HG03439 (cell line): Measurements from ENCODE around the gene MYMK.

Experiments
- ATAC-seq: cut with Tn5 transposase; IDR thresholded peaks from one replicate; pipeline ENCODE4 v1.9.1; 2021; ENCODE audit warnings: mild to moderate bottlenecking, moderate library complexity; ENCODE audit not compliant: unreplicated experiment

Gene MYMK

DNA sequence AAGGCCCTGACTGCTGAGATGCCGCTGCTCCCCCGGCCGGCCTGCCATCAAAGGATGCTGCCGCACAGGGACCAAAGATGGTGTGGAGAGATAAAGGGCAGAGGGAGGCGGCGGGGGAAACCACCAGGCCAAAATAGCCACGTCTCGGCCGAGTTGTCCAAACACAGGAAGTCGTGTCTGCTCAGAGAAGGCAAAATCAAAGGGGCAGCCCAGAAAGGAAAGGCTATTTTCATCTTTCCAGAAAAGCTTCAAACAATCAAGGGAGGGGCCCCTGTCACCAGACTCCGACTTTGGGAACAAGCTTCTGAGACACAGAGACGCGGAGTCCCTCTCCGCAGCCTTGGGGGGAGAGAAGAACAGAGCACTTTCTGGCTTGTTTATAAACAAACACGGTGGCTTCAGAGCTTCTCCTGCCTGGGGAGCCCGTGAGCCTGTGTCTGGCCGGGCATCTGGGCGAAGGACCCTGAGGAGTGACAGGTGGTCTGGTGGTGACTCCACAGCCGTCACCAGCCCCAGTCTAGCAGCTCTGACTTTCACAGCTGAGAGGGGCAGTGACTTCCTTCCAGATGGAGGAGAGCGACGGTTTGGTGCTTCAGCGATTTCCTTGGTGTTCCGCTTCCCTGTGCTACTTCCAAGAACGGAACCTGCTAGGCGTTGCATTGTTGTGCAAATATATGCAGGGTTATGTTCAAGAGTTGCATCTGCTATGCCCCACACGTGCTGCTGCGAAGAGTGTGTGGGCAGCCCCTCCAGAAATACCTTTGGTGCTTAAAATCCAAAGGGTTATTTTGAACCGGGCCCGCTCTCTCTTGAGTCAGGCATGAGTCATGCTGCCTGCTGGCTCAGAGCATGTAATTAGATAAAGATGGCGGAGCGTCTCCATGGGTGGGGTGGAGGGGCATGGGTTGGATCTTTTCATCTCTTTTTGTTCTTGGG lies 33.7 kb upstream of the MYMK start:
- no peak for ATAC-seq

DNA sequence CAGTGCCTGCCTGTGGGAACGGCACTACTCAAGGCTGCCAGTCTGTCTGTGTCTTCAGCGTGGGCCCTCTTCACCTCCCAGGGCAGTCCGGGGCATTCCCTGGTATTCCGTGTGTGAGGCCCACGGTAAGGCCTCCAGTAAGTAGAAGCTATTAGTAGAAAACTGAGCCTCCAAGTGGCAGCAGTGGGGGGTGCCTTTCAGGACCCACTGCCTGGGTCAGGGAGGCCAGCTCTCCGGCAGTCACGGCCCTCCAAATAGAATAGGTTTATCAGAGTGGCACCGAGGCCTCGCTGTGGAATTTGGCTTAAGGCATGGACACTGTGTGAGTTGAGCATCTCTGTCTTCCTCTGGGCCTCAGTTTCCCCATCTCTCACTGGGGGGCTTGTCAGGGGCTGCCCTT lies 32.8 kb upstream of the MYMK start:
- ATAC-seq = no peak

DNA sequence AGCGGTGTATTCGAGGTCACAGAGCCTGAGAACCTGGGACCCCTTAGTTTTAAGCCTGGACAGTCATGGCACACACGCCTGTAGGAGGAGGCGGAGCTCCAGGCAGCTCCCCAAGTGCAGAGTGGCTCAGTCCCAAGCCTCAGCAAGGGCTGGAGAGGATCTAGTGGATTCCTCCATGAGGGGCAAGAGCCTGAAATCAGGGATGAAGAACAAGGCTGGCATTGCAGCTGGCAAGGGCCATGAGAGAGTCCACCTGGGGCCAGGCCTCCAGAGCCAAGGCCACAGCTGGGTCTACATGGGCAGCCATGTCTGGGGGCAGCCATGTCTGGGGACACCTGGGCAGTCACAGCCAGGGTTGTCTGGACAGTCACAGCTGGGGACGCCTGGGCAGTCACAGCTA lies 31.6 kb upstream of the MYMK start:
- no peak for ATAC-seq

DNA sequence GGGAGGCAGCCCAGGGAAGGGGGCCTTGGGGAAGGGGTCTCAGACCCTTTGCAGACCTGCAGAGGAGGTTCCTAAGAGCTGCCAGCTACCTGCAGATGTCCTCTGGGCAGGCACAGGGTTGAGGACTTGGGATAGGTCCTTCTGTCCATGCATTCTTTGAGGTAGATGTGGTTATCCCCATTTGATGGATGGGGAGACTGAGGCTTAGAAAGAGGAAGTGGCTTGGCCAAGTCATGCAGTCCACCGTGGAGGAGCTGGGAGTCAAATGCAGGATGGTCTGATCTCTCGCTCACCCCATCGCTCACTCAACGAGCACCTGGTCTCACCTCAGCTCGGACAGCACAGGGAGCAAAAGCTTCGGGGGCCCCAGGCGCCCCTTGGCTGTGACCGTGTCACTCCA lies 30.0 kb upstream of the MYMK start:
- ATAC-seq = no peak

DNA sequence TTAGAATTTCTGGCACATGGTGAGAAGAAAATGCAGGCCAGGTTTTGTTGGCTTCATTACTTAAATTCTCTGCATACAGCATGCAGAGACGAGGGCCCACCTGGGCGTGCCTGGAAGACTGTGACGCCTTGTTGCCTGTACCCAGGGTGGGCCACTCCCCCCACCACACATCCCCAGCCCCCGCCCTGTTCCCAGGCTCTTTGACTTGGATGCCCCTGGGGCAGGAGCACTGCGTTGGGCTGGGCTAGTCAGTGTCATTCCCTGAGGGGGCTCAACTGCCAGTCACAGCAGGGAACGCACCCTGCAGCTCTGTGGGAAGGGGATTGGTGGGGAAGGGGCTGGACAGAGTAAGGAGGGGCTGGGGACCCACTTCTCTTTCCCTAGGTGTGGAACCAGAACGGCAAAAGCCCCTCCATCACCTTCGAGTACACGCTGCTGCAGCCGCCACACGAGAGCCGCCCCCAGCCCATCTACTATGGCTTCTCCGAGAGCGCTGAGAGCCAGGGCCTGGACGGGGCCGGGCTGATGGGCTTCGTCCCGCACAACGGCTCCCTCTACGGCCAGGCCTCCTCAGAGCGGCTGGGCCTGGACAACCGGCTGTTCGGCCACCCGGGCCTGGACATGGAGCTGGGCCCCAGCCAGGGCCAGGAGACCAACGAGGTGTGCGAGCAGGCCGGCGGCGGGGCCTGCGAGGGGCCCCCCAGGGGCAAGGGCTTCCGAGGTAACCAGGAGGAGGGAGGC lies 29.4 kb upstream of the MYMK start:
- no peak for ATAC-seq

DNA sequence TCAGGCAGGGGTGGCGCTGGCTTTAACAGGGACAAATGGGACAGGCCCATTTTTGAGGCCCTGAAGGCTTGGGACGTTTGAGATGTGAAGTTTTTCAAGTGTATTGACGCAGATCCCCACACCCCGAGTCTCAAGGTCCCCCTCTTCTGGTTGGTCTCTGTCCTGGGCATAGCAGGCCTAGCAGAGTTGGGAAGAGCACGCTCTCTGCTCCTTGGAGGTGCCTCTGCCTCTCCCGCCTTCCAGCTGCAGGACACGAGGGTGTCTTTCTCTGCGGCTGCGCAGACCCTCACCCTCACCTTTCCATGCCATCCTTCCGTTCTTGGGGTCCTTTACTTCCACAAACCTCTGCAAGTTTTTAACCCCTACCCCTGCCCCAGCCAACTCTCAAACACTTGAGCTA lies 28.4 kb upstream of the MYMK start:
- no peak for ATAC-seq

DNA sequence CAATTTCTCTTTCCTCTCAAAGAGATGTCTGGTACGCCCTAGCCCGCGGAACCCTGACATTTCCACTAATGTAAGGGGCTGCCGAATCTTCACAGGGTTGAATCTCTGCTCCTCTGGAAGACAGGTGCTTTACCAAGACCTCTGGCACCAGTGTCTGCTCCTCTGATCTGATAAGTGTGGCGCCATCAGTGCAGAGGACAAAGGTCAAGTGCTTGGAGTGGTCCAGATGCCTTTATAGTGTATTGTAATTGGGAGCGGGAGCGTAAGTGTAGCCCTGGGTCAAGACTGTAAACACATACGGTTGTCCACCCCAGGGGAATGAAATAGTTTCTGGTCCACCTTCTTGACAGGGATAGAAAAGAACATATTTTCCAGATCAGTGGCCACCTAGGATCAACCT lies 27.5 kb upstream of the MYMK start:
- ATAC-seq = no peak

DNA sequence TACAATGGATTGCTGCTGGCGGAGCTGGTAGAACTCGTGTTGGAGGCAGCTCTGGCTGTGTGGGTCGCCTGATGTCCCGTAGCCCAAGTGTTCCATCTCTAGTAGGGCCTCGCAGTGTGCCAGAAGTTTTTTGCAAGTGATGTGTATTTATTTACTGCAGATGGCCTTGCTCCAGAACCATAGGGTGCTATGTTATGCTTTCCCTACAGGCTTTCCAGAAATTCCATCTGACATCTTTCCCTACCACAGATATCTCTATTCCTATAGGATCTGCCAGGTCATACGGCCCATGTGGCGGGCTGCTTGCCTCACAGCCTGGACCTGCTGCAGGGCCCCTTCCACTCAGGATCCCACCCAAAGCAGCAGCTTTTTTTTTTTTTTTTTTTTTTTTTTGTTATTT lies 26.7 kb upstream of the MYMK start:
- ATAC-seq = no peak

DNA sequence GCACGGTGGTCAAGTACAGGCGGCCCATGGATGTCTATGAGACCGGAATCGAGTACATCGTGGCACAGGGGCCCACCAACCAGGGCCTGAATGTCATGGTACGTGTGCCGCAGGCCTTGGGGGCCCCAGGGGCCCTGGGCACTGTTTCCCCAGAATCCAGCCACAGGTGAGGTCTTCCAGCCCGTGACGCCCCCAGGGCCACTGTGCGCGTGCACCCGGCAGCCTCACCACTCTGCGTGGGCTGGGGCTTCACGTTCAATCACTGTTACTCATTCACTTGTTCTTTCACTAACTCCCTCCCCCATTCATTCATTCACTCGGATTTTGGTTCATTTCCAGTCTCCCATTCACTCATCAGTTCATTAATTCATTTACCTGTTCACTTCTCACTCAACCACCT lies 22.4 kb upstream of the MYMK start:
- no peak for ATAC-seq

DNA sequence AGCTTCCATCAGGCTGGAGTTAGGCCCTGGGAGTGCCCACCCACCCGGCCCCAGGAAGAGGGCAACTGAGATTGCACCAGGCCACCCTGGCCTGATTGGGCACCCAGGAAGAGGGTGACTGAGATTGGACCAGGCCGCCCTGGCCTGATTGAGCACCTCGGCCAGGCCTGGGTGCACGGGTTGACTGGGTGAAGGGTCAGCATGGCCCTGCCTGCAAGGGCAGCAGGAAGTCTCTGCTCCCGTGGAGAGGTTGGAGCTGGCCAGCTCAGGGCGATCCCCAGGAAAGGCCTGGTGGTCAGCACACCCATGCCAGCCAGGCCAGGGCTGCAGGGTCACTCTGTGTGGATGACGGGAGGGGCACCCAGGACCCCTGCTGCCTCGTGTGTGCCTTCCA lies 21.5 kb upstream of the MYMK start:
- ATAC-seq = no peak

DNA sequence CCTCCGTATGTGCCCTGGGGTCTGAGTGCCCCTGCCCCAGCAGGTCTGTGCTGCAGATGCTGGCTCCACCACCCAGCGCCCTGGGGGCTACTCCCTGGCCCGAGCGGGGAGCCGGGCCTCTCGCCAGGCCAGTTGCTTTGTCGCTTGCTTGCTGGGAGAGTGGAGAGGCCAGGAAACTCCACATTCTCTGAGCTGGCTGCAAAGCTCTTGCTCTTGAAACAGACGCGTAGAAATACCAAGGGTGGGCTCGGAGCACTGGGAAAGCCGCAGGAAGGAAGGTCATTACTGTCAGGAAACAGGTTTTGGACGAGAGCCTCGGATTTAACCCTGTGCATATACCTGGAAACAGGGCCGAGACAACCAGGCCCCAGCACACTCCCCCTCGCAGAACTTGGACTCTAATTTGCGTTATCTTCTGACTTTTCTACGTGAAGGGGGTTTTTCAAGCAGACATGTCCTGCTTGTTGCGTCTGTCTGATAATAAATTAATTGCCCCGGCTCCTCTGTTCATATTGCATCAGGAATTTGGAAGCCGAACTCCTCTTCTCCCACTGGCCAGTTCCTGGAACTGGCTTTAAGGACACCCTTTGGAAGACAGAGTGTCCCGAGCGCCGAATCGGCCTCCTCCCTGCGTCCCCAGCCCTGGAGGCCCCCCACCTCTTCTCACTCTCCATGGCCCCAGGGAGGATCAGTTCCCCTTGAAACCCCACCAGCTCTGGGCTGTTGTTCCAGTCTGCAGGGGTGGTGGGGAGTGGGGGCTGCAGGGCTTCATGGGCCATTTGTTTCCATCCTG lies 20.9 kb upstream of the MYMK start:
- ATAC-seq = no peak

DNA sequence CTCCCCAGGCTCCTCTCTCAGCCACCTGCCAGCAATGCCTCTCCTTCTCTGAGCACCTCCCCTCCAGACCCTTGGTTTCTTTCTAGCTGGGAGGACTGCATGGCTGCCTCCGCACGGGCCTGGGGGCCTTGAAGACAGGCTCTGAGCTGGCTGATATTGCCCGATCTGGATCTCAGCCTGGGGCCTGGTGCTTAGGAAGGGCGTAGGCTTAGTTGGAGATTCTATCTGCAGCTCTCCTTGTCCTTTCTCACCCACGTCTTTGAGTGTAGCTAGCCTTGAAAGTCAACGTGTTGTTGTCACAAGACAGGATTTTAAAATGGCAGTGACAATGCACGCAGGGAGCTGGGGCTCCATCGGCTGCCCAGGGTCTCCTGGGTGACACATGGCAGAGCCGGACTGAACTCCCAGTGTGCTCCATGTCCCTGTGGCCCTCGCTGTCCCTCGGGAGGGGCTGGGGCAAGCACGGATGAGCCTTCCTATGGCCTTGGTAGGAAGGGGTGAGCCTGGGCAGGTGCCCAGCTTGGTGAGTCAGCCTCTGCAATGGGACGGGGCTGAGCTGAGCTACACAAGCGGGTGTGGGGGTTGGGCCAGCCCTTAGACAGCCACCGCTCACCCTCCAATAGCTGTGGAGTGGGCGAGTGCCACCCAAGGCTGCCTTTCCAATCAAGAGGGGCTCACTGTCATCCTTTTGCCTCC lies 19.2 kb upstream of the MYMK start:
- ATAC-seq = no peak

DNA sequence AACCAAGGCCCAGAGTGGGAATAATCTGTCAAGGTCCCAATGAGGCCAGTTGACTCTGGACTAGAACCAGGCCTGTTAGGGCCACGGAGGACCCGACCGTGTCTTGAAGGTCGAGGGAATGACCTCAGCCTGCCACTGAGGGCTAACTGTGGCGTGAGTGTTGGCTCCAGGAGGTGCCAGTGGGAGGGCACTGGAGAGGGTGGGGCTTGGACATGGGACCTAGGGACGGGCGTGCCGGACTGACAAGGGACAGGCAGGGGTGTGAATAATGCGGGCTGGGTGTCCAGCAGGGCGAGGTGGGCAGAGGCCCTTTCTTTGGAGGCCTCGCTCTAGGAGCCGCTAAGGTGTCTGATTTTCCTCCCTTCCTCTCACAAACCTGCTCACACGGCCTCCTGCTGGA lies 17.2 kb upstream of the MYMK start:
- ATAC-seq = no peak

DNA sequence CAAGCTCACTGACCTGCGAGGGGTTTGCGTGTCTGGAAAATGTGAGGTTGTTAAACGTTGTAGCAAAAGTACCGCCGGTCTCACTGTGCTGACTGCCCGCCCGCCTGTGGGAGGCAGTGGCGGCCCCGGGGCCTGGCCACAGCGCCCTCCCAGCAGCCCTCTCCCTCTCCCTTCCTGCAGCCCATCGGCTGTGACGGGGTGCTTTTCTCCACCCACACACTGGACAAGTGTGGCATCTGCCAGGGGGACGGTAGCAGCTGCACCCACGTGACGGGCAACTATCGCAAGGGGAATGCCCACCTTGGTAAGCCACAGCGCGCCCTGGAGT lies 15.9 kb upstream of the MYMK start:
- ATAC-seq = no peak

DNA sequence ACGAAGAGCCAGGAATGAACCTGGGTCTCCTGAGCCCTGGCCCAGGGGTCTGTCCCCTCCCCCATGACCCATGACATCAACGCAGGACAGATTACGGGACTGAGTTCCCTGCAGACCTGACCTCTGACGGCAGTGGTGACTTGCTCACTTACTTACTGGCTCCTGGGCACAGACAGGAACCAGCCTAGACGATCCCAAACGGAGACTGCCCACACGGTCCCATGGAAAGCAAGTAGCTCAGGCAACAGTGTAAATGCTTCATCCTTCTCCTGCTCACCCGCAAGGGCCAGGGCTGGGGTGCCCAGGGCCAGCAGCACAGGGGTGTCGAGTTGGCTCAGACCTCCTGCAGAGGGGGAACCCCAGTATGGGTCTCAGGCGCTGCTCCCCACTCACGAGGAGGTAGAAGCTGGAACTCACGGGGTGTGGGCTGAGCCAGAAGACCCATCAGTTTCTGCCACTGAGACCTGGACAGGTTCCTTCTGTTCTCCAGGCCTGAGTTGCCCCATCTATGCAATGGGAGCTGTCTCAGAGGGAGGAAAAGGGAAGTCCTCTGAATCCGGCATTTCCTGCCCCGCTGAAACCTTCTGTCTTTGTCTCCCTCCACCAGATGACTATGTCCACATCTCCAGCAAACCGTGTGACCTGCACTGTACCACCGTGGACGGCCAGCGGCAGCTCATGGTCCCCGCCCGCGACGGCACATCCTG lies 15.4 kb upstream of the MYMK start:
- ATAC-seq = no peak

DNA sequence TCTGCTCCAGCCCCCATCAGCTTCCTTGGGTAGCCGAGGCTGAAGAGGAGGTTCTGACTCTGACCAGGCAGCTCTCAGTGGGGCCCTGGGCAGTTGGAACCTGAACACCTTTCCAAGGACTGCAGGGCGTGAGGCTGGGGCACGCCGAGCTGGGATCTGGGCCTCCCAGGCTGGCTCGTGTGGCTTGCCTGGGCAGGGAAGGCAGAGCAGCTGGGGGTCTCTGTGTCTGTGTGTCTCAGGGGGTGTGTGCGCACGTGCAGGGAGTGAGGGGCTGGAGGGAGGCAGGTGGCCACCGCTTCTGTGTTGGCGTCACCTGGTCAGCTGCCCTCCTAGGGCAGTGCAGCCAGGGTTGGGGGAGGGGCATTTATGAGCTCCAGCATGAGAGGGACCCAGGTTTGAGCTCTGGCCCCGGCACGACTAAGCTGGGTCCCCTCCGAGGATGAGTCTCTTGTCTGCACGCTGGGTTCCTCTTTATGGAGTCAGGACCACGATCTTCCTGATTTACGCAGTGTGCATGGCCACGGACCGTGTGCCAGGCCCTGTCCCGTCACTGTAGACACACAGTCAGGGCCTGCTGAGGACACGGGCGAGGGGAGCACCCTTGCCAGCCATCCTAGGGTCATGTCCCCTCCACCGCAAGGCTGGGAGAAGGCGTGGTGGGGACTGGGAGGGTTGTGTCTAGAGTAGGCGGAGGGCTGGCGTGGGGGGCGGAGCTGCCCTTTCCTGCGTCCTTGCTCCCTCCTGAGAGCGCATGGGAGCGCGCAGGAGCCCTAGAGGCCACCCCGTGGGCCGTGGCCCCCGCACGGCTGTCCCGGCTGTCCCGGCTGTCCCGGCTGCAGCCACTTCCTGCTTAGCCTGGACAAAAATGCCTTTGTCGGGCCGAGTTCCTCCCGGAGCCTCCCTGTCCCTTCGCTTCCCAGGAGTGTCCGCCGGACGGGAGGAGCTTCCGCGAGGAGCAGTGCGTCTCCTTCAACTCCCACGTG lies 14.4 kb upstream of the MYMK start:
- no peak for ATAC-seq

DNA sequence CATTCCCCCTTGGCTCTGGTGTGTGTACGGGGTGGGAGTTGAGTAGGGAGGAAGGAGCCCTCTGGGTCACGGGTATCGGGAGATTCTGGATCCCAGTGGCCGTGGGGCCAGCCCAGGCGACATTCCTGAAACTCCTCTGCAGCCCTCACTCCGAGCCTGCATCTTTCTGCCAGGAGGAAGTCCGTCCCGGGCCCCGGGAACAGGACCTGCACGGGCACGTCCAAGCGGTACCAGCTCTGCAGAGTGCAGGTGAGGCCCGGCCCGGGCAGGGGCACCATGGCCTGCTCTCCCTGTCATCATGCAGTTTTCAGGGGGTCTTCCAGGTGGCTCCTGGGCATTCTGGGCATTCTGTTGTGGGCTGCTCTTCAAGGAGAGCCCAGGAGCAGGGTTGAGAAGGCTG lies 13.4 kb upstream of the MYMK start:
- no peak for ATAC-seq

DNA sequence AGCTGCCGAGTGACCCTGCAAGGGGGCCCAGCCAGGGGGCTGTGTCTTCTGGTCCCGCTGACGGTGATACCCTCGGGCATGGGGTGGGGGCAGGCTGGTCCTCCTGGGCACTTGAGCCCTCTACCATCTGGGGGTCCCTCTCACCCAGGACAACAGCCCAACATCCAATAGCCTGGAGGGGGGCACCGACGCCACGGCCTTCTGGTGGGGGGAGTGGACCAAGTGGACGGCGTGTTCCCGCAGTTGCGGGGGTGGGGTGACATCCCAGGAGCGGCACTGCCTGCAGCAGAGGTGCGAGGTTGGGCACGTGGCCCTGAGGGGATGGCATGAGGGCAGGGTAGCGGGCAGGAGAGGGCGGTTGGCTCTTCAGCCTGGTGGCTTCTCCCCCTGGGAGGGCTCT lies 12.5 kb upstream of the MYMK start:
- ATAC-seq = no peak

DNA sequence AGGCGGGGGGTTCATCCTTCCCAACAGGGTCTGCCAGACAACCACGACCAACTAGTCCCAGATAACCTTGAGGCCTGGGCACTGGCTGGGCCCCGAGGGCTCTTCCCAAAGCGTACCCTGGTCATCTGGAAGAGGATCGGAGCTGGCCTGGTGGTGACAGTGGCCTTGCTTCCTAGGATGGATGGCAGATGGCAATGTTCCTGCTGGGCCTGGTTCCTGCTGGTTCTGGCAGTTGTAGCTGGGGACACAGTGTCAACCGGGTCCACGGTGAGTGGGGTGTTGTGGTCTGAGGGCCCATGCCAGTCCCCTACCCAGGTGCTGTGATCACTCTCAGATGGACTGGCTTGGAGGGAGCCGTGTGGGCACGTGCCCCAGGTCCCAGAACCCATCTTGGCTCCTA lies 11.8 kb upstream of the MYMK start:
- ATAC-seq = no peak
